Measurements from ENCODE around the gene GPR65.

GPR65 gene

GRCh38 chr14:87971010-87971409 is 33.9 kb upstream of the GPR65 start:
- TF ChIP-seq, protein P1, sequence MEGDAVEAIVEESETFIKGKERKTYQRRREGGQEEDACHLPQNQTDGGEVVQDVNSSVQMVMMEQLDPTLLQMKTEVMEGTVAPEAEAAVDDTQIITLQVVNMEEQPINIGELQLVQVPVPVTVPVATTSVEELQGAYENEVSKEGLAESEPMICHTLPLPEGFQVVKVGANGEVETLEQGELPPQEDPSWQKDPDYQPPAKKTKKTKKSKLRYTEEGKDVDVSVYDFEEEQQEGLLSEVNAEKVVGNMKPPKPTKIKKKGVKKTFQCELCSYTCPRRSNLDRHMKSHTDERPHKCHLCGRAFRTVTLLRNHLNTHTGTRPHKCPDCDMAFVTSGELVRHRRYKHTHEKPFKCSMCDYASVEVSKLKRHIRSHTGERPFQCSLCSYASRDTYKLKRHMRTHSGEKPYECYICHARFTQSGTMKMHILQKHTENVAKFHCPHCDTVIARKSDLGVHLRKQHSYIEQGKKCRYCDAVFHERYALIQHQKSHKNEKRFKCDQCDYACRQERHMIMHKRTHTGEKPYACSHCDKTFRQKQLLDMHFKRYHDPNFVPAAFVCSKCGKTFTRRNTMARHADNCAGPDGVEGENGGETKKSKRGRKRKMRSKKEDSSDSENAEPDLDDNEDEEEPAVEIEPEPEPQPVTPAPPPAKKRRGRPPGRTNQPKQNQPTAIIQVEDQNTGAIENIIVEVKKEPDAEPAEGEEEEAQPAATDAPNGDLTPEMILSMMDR (IDR thresholded peaks at IDR 0.05; ENCODE audit: low read depth, low read length) = no peak
- Histone ChIP-seq H3K4me1 (no peaks in the 10 kb centered on the region), H3K27me3 (no peaks in the 10 kb centered on the region), H3K36me3 (no peaks in the 10 kb centered on the region), H3K4me3 (ENCODE audit: low read depth, low read length) (no peak overlapping the region), H3K9me3 (no peaks in the 10 kb centered on the region)
- no peak for DNase-seq

- Histone ChIP-seq H3K4me3 (ENCODE audit: low read depth, low read length) (no peak overlapping the region), H3K4me1 (no peaks in the 10 kb centered on the region), H3K9me3 (no peaks in the 10 kb centered on the region), H3K27me3 (no peaks in the 10 kb centered on the region), H3K36me3 (no peaks in the 10 kb centered on the region)
- no peak for DNase-seq
- TF ChIP-seq, protein P1 (IDR thresholded peaks at IDR 0.05; ENCODE audit: low read depth, low read length) = no peak
These were observed 29.3 kb upstream of the GPR65 start for GRCh38 chr14:87975636-87976035.

DNA sequence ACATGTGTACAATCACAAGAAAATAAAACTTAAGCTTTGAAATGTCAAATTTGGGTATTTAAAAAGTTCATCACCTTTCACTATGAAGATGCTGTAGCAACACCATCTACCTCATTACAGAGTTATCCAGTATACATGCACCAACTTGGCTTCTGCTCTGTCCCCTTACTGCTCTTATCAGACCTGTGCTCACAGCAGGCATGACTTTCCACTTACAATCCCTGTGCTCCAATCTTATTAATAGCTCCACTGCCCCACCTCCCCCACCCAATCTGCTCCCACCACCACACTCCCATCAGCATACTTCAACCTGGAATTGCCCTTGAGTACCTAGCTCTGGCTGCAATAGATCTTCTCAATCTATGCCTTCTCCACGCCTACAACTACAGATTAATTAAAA is 25.2 kb upstream of the GPR65 start:
- Histone ChIP-seq H3K4me3 (ENCODE audit: low read depth, low read length) (no peak overlapping the region), H3K9me3 (no peaks in the 10 kb centered on the region), H3K4me1 (no peaks in the 10 kb centered on the region), H3K36me3 (no peaks in the 10 kb centered on the region), H3K27me3 (no peaks in the 10 kb centered on the region)
- DNase-seq = no peak
- TF ChIP-seq, protein P1 (IDR thresholded peaks at IDR 0.05; ENCODE audit: low read depth, low read length) = no peak

GRCh38 chr14:87989221-87989955 is 15.5 kb upstream of the GPR65 start:
- Histone ChIP-seq H3K4me3 (ENCODE audit: low read depth, low read length) (no peak overlapping the region), H3K4me1 (no peaks in the 10 kb centered on the region), H3K9me3 (no peaks in the 10 kb centered on the region), H3K27me3 (no peaks in the 10 kb centered on the region), H3K36me3 (no peaks in the 10 kb centered on the region)
- TF ChIP-seq, protein P1 (IDR thresholded peaks at IDR 0.05; ENCODE audit: low read depth, low read length) = no peak
- no peak for DNase-seq

DNA sequence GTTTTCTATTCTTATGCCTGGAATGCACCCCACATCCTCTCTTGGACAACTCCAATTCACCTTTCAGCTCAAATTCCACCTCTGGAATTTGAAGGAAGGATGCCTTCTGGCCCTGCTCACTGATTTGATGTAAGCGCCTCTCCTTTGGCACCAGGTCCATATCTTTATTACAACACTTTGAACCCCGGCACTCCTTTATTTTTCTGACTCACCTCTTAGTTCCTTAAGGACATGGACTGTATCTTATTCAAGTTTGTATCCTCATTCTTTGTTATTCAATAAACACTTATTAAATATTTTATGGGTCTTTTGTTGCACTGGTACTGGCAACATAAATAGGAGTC is 15.0 kb upstream of the GPR65 start:
- no peak for DNase-seq
- no peak overlapping the region for H3K4me3 ChIP-seq (ENCODE audit: low read depth, low read length)
- no peaks in the 10 kb centered on the region for H3K9me3 ChIP-seq
- H3K4me1 ChIP-seq = no peaks in the 10 kb centered on the region
- no peaks in the 10 kb centered on the region for H3K36me3 ChIP-seq
- no peaks in the 10 kb centered on the region for H3K27me3 ChIP-seq
- TF ChIP-seq, protein P1 (IDR thresholded peaks at IDR 0.05; ENCODE audit: low read depth, low read length) = no peak

DNA sequence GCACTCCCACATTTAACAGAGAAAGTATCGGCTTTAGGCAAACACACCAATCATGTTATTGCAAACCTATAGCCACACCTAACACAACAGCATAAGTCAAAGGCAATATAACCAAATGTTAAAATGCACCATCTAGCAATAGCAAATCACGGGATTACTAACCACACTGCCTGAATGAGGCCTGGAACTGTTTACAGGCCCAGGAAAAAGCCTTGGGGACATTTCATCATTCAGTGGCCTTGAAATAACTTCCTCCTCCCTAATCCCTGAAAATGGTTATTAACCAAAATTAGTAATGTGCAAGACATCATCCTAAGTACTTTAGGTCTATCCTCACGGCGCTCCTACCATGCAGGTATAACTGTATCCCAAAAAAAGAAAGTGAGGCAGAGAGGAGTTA is 14.3 kb upstream of the GPR65 start:
- Histone ChIP-seq H3K9me3 (no peaks in the 10 kb centered on the region), H3K4me3 (ENCODE audit: low read depth, low read length) (no peak overlapping the region), H3K36me3 (no peaks in the 10 kb centered on the region), H3K27me3 (no peaks in the 10 kb centered on the region), H3K4me1 (no peaks in the 10 kb centered on the region)
- no peak for DNase-seq
- TF ChIP-seq, protein P1 (IDR thresholded peaks at IDR 0.05; ENCODE audit: low read depth, low read length) = no peak
